Measurements from ENCODE around the gene NIPAL1. TPM values are rescaled to one million over a fixed set of nuclear protein-coding genes. Genes with fewer than 3 reads are reported as not detected.

NIPAL1 gene
- total RNA-seq, 1 donor from 2014 or later, result 4.3 TPM

DNA sequence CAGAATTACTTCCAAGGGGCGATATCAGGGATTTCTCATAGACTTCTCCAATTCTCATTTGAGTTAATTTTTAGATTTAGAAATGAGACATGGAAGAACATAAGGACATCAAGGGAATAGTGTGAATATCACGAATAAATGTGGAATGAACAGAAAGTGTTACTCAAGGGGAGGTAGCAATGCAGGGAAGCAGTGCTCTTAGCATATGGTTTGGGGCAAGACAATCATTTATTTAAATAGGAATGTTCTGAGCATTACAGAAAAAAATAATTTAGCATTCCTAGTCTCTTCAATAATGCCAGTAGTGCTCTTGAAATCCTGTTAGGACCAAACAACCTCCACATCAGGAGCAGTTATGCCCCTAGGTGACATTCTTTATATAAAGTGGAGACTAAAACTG lies 61.9 kb downstream of the NIPAL1 start:
- H3K27me3 ChIP-seq (ENCODE audit: control insufficient read depth, insufficient read depth, low read length), result no peaks in the 10 kb centered on the region
- no peak for DNase-seq (ENCODE audit: low read depth)
- TF ChIP-seq CTCF (IDR thresholded peaks at IDR 0.05; ENCODE audit: insufficient read depth, low read length, poor library complexity, severe bottlenecking), result no peak
- no peak overlapping the region for H3K4me3 ChIP-seq (ENCODE audit: low read depth, low read length)
- H3K36me3 ChIP-seq (ENCODE audit: control insufficient read depth, insufficient read depth, low read length), result no peaks in the 10 kb centered on the region

GRCh38 chr4:48078862-48079655 lies 62.5 kb downstream of the NIPAL1 start:
- Histone ChIP-seq H3K36me3 (ENCODE audit: control insufficient read depth, insufficient read depth, low read length) (no peaks in the 10 kb centered on the region), H3K4me3 (ENCODE audit: low read depth, low read length) (no peak overlapping the region), H3K27me3 (ENCODE audit: control insufficient read depth, insufficient read depth, low read length) (no peaks in the 10 kb centered on the region)
- no peak for DNase-seq (ENCODE audit: low read depth)
- TF ChIP-seq CTCF (IDR thresholded peaks at IDR 0.05; ENCODE audit: insufficient read depth, low read length, poor library complexity, severe bottlenecking), result no peak

GRCh38 chr4:48079972-48080391 lies 63.4 kb downstream of the NIPAL1 start:
- Histone ChIP-seq H3K4me3 (ENCODE audit: low read depth, low read length) (no peak overlapping the region), H3K27me3 (ENCODE audit: control insufficient read depth, insufficient read depth, low read length) (no peaks in the 10 kb centered on the region), H3K36me3 (ENCODE audit: control insufficient read depth, insufficient read depth, low read length) (no peaks in the 10 kb centered on the region)
- peak; percentile 23 for DNase-seq (ENCODE audit: low read depth)
- TF ChIP-seq CTCF (IDR thresholded peaks at IDR 0.05; ENCODE audit: insufficient read depth, low read length, poor library complexity, severe bottlenecking), result no peak

- no peaks in the 10 kb centered on the region for H3K36me3 ChIP-seq (ENCODE audit: control insufficient read depth, insufficient read depth, low read length)
- no peak overlapping the region for H3K4me3 ChIP-seq (ENCODE audit: low read depth, low read length)
- DNase-seq (ENCODE audit: low read depth), result no peak
- no peaks in the 10 kb centered on the region for H3K27me3 ChIP-seq (ENCODE audit: control insufficient read depth, insufficient read depth, low read length)
- no peak for TF ChIP-seq CTCF (IDR thresholded peaks at IDR 0.05; ENCODE audit: insufficient read depth, low read length, poor library complexity, severe bottlenecking)
Measured at GRCh38 chr4:48081196-48081595, 64.6 kb downstream of the NIPAL1 start.

GRCh38 chr4:48082956-48083355 lies 66.4 kb downstream of the NIPAL1 start:
- DNase-seq (ENCODE audit: low read depth), result no peak
- TF ChIP-seq CTCF (IDR thresholded peaks at IDR 0.05; ENCODE audit: insufficient read depth, low read length, poor library complexity, severe bottlenecking), result no peak

More at GRCh38 chr4:48082956-48083355, 66.4 kb downstream of the NIPAL1 start:
- H3K27me3 ChIP-seq (ENCODE audit: control insufficient read depth, insufficient read depth, low read length), result no peaks in the 10 kb centered on the region
- no peaks in the 10 kb centered on the region for H3K36me3 ChIP-seq (ENCODE audit: control insufficient read depth, insufficient read depth, low read length)
- H3K4me3 ChIP-seq (ENCODE audit: low read depth, low read length), result no peak overlapping the region

All from kidney epithelial cell (primary cell).